Measurements from ENCODE around the gene KCNMB4.

DNA sequence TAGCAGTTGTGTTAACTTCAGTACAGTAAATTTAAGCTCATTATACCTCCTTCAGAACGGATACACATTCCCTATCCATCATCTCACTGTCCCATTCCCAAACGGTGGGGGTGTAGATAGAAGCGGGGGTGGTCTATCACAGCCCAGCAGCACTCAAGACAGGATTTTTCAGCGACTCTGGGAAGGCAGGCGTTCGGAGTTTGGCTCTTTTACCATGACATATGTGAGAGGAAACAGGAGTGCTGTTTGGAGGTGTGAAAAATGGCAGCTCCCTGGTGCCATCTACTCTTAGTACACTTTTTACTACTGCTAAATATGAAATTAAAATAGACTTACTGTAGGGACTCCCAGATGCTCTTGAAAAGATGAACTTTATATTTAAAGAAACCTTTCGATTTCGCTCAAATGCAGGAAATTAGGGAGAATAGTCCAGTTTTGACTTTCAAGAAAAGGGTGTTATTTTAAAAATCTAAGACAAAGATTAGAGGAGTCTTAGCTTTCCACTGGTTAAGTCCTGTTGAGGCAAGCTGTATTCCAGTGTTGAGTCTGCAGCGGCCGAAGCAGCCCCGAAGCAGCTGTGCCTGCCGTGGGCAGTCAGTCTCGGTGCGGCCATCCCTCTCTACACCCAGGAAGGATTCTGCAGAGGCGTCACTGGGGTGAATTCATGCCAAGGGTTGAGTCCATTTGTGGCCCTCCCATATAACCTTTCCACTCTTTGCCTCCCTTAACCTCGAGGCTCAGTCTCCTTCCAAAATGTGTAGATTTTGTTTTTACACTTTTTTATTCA lies 42.1 kb downstream of the KCNMB4 start:
- TF ChIP-seq GATA3 (IDR thresholded peaks at IDR 0.05; ENCODE audit: low read depth, low read length): no peak
- TF ChIP-seq GATA2 (IDR thresholded peaks at IDR 0.05; ENCODE audit: low read depth, low read length): no peak

Data from SH-SY5Y (cell line).